Superior temporal gyrus (tissue), 1 donor: ENCODE data around the gene ZC3H4.

Source experiments
- DNase-seq: peaks from one replicate; pipeline ENCODE4 v3.0.0-alpha.2; 2016; ENCODE audit errors: extremely low spot score

ZC3H4 gene

GRCh38 chr19:47133021-47133471 lies 19.5 kb upstream of the ZC3H4 start:
- no peak for DNase-seq

GRCh38 chr19:47132194-47132852 lies 18.7 kb upstream of the ZC3H4 start:
- DNase-seq = no peak

- DNase-seq = peak; percentile 94
Observed at GRCh38 chr19:47130589-47131227, 17.1 kb upstream of the ZC3H4 start, which contains the start of gene SAE1. Gene SAE1, plus strand, starts transcription at chr19:47130835. Its CDS starts 96 bp downstream, at chr19:47130931.

GRCh38 chr19:47130120-47130588 lies 16.6 kb upstream of the ZC3H4 start:
- DNase-seq = no peak

- DNase-seq = no peak
Observed at GRCh38 chr19:47129579-47129978, 16.0 kb upstream of the ZC3H4 start.

GRCh38 chr19:47125669-47125938 lies 12.0 kb upstream of the ZC3H4 start:
- no peak for DNase-seq

- peak; percentile 94 for DNase-seq
Observed at GRCh38 chr19:47124937-47125668, 11.5 kb upstream of the ZC3H4 start.

GRCh38 chr19:47123406-47123805 lies 9.8 kb upstream of the ZC3H4 start:
- no peak for DNase-seq

- DNase-seq = no peak
Observed at GRCh38 chr19:47122359-47123335, 9.1 kb upstream of the ZC3H4 start.

- no peak for DNase-seq
Observed at GRCh38 chr19:47120470-47121067, 7.0 kb upstream of the ZC3H4 start.

- DNase-seq = no peak
Observed at GRCh38 chr19:47113850-47114651, 475 bp upstream of the ZC3H4 start.

GRCh38 chr19:47112166-47112996 lies 1.2 kb downstream of the ZC3H4 start:
- peak; percentile 75 for DNase-seq

GRCh38 chr19:47111682-47112165 lies 1.9 kb downstream of the ZC3H4 start:
- DNase-seq = no peak

- DNase-seq = peak; percentile 52
Observed at GRCh38 chr19:47111006-47111621, 2.5 kb downstream of the ZC3H4 start.

GRCh38 chr19:47110521-47111005 lies 3.0 kb downstream of the ZC3H4 start:
- DNase-seq = peak; percentile 72

GRCh38 chr19:47109541-47110375 lies 3.8 kb downstream of the ZC3H4 start:
- peak; percentile 78 for DNase-seq

GRCh38 chr19:47109177-47109540 lies 4.4 kb downstream of the ZC3H4 start:
- no peak for DNase-seq
